Transverse colon (tissue), 4 donors: Measurements from ENCODE around the gene SCLT1. TPM values are rescaled to one million over a fixed set of nuclear protein-coding genes. Genes with fewer than 3 reads are reported as not detected.

Experiments
- DNase-seq: peaks from one replicate; pipeline ENCODE4 v3.0.0-alpha.2; 2019
- H3K27ac ChIP-seq, 4 donors: fragments of 200-600 bp; sonication (generic); 2 replicates each; pipeline ENCODE4 v1.5.1; 2016 to 2018; ENCODE audit warnings: inconsistent platforms in 4 of 4
- H3K27me3 ChIP-seq: fragments of 200-600 bp; sonication (generic); 2 replicates; pipeline ENCODE4 v1.5.1; 2017; ENCODE audit warnings: inconsistent platforms
- H3K36me3 ChIP-seq, 4 donors: fragments of 200-600 bp; sonication (generic); 2 replicates each; pipeline ENCODE4 v1.5.1; 2017 to 2019; ENCODE audit warnings: inconsistent platforms in 4 of 4
- H3K4me1 ChIP-seq, 4 donors: fragments of 200-600 bp; sonication (generic); 2 replicates each; pipeline ENCODE4 v1.5.1; 2017 to 2020; ENCODE audit warnings: inconsistent platforms in 4 of 4
- H3K4me3 ChIP-seq, 4 donors: fragments of 200-600 bp; sonication (generic); 1 replicate in 1 of 4; 2 replicates in 3 of 4; pipeline versions ENCODE4 v1.5.1 to v1.6.1; 2017 to 2019; ENCODE audit warnings: inconsistent platforms in 4 of 4
- H3K9me3 ChIP-seq, 2 donors: fragments of 200-600 bp; sonication (generic); 2 replicates each; pipeline ENCODE4 v1.5.1; 2017 to 2019; ENCODE audit warnings: inconsistent platforms in 2 of 2
- CTCF ChIP-seq, 5 experiments: fragments of 200-600 bp in 3 of 5; fragments of 450-650 bp in 2 of 5; sonication (generic) in 3 of 5; IDR thresholded peaks; 1 replicate in 2 of 5; 2 replicates in 3 of 5; pipeline ENCODE4 v1.5.1; 2016 to 2017; ENCODE audit warnings: antibody characterized with exemption in 5 of 5, inconsistent platforms in 3 of 5, mild to moderate bottlenecking in 2 of 5, moderate library complexity in 1 of 5
- EP300 ChIP-seq: sonication (generic); formaldehyde crosslinking; IDR thresholded peaks from one replicate; pipeline ENCODE4 v1.6.1; 2017; ENCODE audit warnings: antibody characterized with exemption, low read depth
- POLR2A ChIP-seq: fragments of 450-650 bp; IDR thresholded peaks from one replicate; pipeline ENCODE4 v1.6.1; 2016; ENCODE audit warnings: antibody characterized with exemption, mild to moderate bottlenecking, moderate library complexity
- POLR2AphosphoS5 ChIP-seq, 3 donors: sonication (generic); formaldehyde crosslinking; IDR thresholded peaks; one replicate each; pipeline ENCODE4 v1.6.1; 2016; ENCODE audit warnings: antibody characterized with exemption in 3 of 3
- WGBS, 2 donors: methylation state at CpG; one replicate each; pipeline ENCODE4 v1.1.5; 2018; ENCODE audit warnings: low coverage in 1 of 2; 5-methylcytosine and 5-hydroxymethylcytosine counted together
- in situ Hi-C, 4 donors: fragments of 200-750 bp; cut with MboI; loops; one replicate each; pipeline versions ENCODE4 v1.15.0 to v1.15.1; 2017; ENCODE audit warnings: low sequenced_read_pairs in 3 of 4, low pct_ligation_motif_present in 1 of 4, low pct_unique_long_range_greater_than_20kb in 1 of 4
- intact Hi-C: fragments of 100-400 bp; cut with DNase I; formaldehyde crosslinking; loops from one replicate; pipeline ENCODE4 v1.15.1; 2023; ENCODE audit warnings: low total_unique reads
- total RNA-seq, 4 donors: library from RNA; depleted of rRNA; stranded (reverse); fragments of >200 nt; gene quantifications; one replicate each; pipeline ENCODE4 v1.1.0, GENCODE V29; 2016

The SCLT1 gene
- total RNA-seq, 4 donors from 2014 or later: 10.1 to 29.9 (median 14.3) TPM

- in situ Hi-C loops: no loop called here
- Histone ChIP-seq H3K27me3 (no peaks in the 10 kb centered on the region), H3K9me3 (no peaks in the 10 kb centered on the region), H3K27ac (no peak overlapping the region), H3K36me3 (peaks cover 0 to 9% (median 4%) of the 10 kb centered on the region in 4 donors), H3K4me3 (no peak overlapping the region), H3K4me1 (peaks cover 0 to 3% (median 0%) of the 10 kb centered on the region in 4 donors)
- TF ChIP-seq CTCF (IDR thresholded peaks at IDR 0.05) (no peak), POLR2AphosphoS5 (IDR thresholded peaks at IDR 0.05) (no peak), EP300 (no peak), POLR2A (no peak)
- whole genome bisulfite sequencing, 2 donors: 96 to 99% methylated on average over 2 of the region's 2 CpGs
- intact Hi-C loops: no loop called here
- no peak for DNase-seq
Observed at GRCh38 chr4:128940971-128941370, 152.4 kb downstream of the SCLT1 start.

GRCh38 chr4:128930051-128930450 lies 163.3 kb downstream of the SCLT1 start:
- in situ Hi-C loops: no loop called here
- 40 to 79% methylated on average over 3 of the region's 3 CpGs for WGBS, 2 donors
- Histone ChIP-seq H3K27ac (no peak overlapping the region), H3K27me3 (no peaks in the 10 kb centered on the region), H3K9me3 (no peaks in the 10 kb centered on the region), H3K4me1 (no peaks in the 10 kb centered on the region), H3K36me3 (peaks cover 0 to 20% (median 4%) of the 10 kb centered on the region in 4 donors), H3K4me3 (no peak overlapping the region)
- DNase-seq: no peak
- intact Hi-C loops: no loop called here
- no peak for TF ChIP-seq EP300
- TF ChIP-seq POLR2AphosphoS5 (IDR thresholded peaks at IDR 0.05): no peak
- no peak for TF ChIP-seq CTCF (IDR thresholded peaks at IDR 0.05)
- no peak for TF ChIP-seq POLR2A

GRCh38 chr4:128924951-128925350 lies 168.4 kb downstream of the SCLT1 start:
- no peak for TF ChIP-seq POLR2A
- no peak for TF ChIP-seq CTCF (IDR thresholded peaks at IDR 0.05)
- TF ChIP-seq POLR2AphosphoS5 (IDR thresholded peaks at IDR 0.05): no peak
- TF ChIP-seq EP300: no peak
- DNase-seq: no peak
- WGBS, 2 donors: 98 to 100% methylated on average over 4 to 5 of the region's 5 CpGs
- no peaks in the 10 kb centered on the region for H3K4me1 ChIP-seq
- no peak overlapping the region for H3K27ac ChIP-seq
- H3K36me3 ChIP-seq: peaks cover 0 to 20% (median 4%) of the 10 kb centered on the region in 4 donors
- H3K9me3 ChIP-seq: no peaks in the 10 kb centered on the region
- in situ Hi-C loops: no loop called here
- intact Hi-C loops: no loop called here
- H3K4me3 ChIP-seq: no peak overlapping the region
- H3K27me3 ChIP-seq: no peaks in the 10 kb centered on the region

- in situ Hi-C loops: no loop called here
Observed at GRCh38 chr4:128921954-128922353, 171.4 kb downstream of the SCLT1 start.

More at GRCh38 chr4:128921954-128922353, 171.4 kb downstream of the SCLT1 start:
- WGBS, 2 donors: 88 to 92% methylated on average over 1 to 3 of the region's 3 CpGs
- Histone ChIP-seq H3K36me3 (peaks cover 0 to 13% (median 4%) of the 10 kb centered on the region in 4 donors), H3K27ac (no peak overlapping the region), H3K27me3 (no peaks in the 10 kb centered on the region), H3K9me3 (no peaks in the 10 kb centered on the region), H3K4me3 (no peak overlapping the region), H3K4me1 (no peaks in the 10 kb centered on the region)
- TF ChIP-seq POLR2A (no peak), EP300 (no peak), CTCF (IDR thresholded peaks at IDR 0.05) (no peak), POLR2AphosphoS5 (IDR thresholded peaks at IDR 0.05) (no peak)
- DNase-seq: no peak
- intact Hi-C loops: no loop called here
